WERI-Rb-1 (cell line): ENCODE results near the gene TRPT1.

Experiments used
- DNase-seq: peaks from one replicate; pipeline ENCODE4 v3.0.0-alpha.2; 2020
- H3K27ac ChIP-seq: fragments of 250-450 bp; sonication (Bioruptor Pico); 2 replicates; pipeline ENCODE4 v1.5.1; 2020; ENCODE audit warnings: mild to moderate bottlenecking, moderate library complexity
- H3K27me3 ChIP-seq: fragments of 250-450 bp; sonication (Bioruptor Pico); 2 replicates; pipeline ENCODE4 v1.5.1; 2021; ENCODE audit warnings: mild to moderate bottlenecking, low read depth, moderate library complexity; ENCODE audit not compliant: insufficient read depth, severe bottlenecking
- H3K36me3 ChIP-seq: fragments of 250-450 bp; sonication (Bioruptor Pico); 2 replicates; pipeline ENCODE4 v1.5.1; 2020; ENCODE audit warnings: mild to moderate bottlenecking, moderate library complexity
- H3K4me3 ChIP-seq: 2 replicates; pipeline ENCODE4 v1.5.1; 2011; ENCODE audit warnings: low read depth, mild to moderate bottlenecking, control low read depth, low read length
- H3K9me3 ChIP-seq: fragments of 250-450 bp; sonication (Bioruptor Pico); 2 replicates; pipeline ENCODE4 v1.5.1; 2021; ENCODE audit warnings: mild to moderate bottlenecking, moderate library complexity; ENCODE audit not compliant: severe bottlenecking
- TF ChIP-seq, protein P1 (sequence below): IDR thresholded peaks from 2 replicates; pipeline ENCODE4 v1.5.1; 2011; ENCODE audit warnings: low read depth, mild to moderate bottlenecking, control low read depth, inconsistent platforms, low read length

The TRPT1 gene

DNA sequence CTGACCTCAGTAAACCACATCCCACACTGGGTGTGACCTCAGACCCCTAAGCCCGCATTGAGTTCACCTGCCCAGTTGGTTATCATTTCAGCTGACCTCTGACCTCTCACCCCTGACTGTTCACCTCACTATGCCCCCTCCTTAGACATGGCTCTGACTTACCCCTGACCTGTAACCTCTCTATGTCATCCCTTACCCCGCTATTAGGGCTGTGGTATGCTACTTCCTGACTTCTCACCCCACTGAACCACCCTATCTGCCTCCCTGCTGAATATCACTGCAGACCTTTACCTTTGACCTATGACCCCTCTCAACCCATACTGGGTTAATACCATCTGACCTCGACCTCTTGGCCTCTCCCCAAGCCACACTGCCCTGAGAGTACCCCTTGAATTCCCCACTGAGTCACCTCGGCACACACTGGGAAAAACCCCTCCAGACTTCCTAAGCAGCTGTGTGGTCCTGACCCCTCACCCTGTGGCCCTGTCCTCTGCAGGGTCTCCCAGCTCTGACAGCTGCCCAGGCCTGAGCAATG, 33.6 kb upstream of the TRPT1 start:
- Histone ChIP-seq H3K27ac (no peak overlapping the region), H3K4me3 (no peak overlapping the region), H3K27me3 (no peaks in the 10 kb centered on the region), H3K36me3 (peaks cover 85% of the 10 kb centered on the region), H3K9me3 (no peaks in the 10 kb centered on the region)
- TF ChIP-seq, protein P1, sequence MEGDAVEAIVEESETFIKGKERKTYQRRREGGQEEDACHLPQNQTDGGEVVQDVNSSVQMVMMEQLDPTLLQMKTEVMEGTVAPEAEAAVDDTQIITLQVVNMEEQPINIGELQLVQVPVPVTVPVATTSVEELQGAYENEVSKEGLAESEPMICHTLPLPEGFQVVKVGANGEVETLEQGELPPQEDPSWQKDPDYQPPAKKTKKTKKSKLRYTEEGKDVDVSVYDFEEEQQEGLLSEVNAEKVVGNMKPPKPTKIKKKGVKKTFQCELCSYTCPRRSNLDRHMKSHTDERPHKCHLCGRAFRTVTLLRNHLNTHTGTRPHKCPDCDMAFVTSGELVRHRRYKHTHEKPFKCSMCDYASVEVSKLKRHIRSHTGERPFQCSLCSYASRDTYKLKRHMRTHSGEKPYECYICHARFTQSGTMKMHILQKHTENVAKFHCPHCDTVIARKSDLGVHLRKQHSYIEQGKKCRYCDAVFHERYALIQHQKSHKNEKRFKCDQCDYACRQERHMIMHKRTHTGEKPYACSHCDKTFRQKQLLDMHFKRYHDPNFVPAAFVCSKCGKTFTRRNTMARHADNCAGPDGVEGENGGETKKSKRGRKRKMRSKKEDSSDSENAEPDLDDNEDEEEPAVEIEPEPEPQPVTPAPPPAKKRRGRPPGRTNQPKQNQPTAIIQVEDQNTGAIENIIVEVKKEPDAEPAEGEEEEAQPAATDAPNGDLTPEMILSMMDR: no peak
- no peak for DNase-seq

DNA sequence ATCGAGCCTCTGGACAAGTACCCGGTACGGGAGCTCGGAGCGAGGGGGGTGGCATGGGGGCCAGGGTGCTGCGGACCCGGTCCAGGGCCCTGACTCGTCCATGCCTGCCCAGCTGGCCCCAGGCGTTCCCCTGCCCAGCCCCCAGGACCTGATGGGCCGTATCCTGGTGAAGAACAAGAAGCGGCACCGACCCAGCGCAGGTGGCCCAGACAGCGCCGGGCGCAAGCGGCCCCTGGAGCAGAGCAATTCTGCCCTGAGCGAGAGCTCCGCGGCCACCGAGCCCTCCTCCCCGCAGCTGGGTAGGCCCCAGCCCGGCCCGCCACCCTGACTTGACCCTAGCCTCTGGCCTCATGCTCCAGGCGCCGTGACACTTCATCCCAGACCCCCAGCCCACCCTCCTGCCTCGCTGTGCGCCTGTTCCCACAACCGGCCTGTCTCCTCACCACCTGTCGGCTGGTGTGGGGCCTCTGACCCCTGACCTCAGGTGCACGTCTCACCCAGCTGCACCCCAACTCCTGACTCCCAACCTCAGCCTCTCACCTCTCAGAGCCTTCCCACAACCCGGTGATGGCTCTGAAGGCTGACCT, 33.1 kb upstream of the TRPT1 start:
- Histone ChIP-seq H3K36me3 (peaks cover 81% of the 10 kb centered on the region), H3K4me3 (no peak overlapping the region), H3K27me3 (no peaks in the 10 kb centered on the region), H3K27ac (no peak overlapping the region), H3K9me3 (no peaks in the 10 kb centered on the region)
- no peak for DNase-seq
- TF ChIP-seq, protein P1: no peak

DNA sequence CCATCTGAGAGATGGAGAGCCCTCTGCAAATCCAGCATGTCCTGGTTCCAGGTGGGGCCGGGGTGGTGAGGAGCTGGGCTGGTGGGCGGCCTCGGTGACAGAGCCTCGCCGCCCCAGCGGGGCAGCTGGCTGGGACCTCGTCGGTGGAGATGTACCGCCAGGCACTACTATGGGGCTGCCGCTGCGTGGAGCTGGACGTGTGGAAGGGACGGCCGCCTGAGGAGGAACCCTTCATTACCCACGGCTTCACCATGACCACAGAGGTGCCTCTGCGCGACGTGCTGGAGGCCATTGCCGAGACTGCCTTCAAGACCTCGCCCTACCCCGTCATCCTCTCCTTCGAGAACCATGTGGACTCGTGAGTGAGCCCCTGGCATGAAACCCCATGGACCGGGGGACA, 32.4 kb upstream of the TRPT1 start:
- Histone ChIP-seq H3K4me3 (no peak overlapping the region), H3K27me3 (no peaks in the 10 kb centered on the region), H3K9me3 (no peaks in the 10 kb centered on the region), H3K27ac (no peak overlapping the region), H3K36me3 (peaks cover 76% of the 10 kb centered on the region)
- DNase-seq: no peak
- TF ChIP-seq, protein P1: no peak

DNA sequence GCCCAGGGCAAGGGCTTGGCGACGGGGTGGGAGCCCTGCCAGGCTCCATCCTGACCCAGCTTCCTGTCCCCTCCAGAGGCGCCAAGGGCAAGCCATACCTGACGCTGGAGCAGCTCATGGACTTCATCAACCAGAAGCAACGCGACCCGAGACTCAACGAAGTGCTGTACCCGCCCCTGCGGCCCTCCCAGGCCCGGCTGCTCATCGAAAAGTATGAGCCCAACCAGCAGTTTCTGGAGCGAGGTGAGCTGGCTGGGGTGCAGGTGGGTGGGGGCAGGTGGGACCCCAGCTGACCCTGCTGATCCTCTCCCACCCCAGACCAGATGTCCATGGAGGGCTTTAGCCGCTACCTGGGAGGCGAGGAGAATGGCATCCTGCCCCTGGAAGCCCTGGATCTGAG, 30.3 kb upstream of the TRPT1 start:
- DNase-seq: no peak
- Histone ChIP-seq H3K4me3 (no peak overlapping the region), H3K27ac (peak overlapping the region; percentile 33; the same call in 1 of the 2 replicates), H3K9me3 (no peaks in the 10 kb centered on the region), H3K27me3 (no peaks in the 10 kb centered on the region), H3K36me3 (peaks cover 59% of the 10 kb centered on the region)
- TF ChIP-seq, protein P1: no peak

DNA sequence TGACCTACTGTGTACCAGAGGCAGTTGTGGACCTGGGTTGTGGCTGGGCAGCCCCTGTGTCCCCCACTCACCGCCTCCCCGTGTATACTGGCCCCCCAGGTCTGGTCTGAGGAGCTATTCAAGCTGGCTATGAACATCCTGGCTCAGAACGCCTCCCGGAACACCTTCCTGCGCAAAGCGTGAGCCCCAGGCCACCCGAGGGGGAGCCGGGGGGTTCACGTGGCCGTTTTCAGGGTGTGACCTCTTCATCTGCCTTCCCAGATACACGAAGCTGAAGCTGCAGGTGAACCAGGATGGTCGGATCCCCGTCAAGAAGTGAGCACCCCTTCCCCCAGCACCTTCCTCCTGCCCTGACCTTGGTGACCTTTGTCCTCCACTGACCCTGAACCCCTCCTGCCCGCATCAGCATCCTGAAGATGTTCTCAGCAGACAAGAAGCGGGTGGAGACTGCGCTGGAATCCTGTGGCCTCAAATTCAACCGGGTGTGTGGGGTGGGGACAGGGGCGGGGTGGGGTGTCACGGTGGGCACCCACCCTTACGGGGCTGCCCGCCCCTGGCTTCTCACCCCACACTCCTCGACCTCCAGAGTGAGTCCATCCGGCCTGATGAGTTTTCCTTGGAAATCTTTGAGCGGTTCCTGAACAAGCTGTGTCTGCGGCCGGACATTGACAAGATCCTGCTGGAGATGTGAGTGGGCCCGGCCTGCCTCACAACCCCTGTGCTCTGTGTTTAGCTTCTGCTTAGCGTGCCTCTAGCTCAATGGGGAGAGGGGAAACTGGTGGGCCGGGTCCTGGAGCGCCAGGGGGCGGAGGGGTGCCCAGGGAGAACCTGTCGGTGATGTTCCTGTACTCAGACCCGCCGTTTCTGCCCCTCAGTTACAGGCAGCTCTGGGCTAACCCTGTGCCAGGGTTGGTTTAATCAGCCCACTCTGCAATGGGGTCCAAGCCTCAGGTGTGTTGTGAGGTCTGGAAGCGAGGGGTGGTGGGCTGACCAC, 29.4 kb upstream of the TRPT1 start:
- Histone ChIP-seq H3K27me3 (no peaks in the 10 kb centered on the region), H3K4me3 (no peak overlapping the region), H3K36me3 (peaks cover 54% of the 10 kb centered on the region), H3K27ac (peak overlapping the region; percentile 33; the same call in 1 of the 2 replicates), H3K9me3 (no peaks in the 10 kb centered on the region)
- TF ChIP-seq, protein P1: no peak
- no peak for DNase-seq
